Right ventricle myocardium superior (tissue), 1 donor: ENCODE measurements around the gene WEE1. TPM values are rescaled to one million over a fixed set of nuclear protein-coding genes. Genes with fewer than 3 reads are reported as not detected.
"Not testable (repeated sequence)": the region's sequence is repeated elsewhere in the genome, so short reads cannot be mapped to it uniquely, and the experiment has no call there.

Experiments used
- ATAC-seq: fragments of 200-7000 bp; cut with Tn5 transposase; one replicate; pipeline ENCODE4 v1.9.1; 2020; ENCODE audit warnings: mild to moderate bottlenecking; ENCODE audit not compliant: poor library complexity
- DNase-seq: peaks from one replicate; pipeline ENCODE4 v3.0.0-alpha.2; 2020
- intact Hi-C: fragments of 100-400 bp; cut with DNase I; formaldehyde crosslinking; loops from one replicate; pipeline ENCODE4 v1.11.2; 2022
- long read RNA-seq: library from polyadenylated mRNA; unstranded; transcript quantifications from one replicate; pipeline ENCODE4 v2.0.0, GENCODE V29; 2021
- total RNA-seq: library from RNA; stranded (reverse); fragmentation: NEBNext Ultra II Directional; extraction: Animal tissue kit (Norgen Biotek cat#: 25700); gene quantifications from one replicate; pipeline ENCODE4 v1.2.1, GENCODE V29; 2021
- donor health status: DM: no; HTN: yes; CAD: no; lungs with severe emphysema.

Gene WEE1
- total RNA-seq = 32.7 TPM
- long read RNA-seq, transcript WEE1-202 (11 exons, 2,799 nt) = major isoform, 100 of 140 reads
- long read RNA-seq, partial matches to known transcripts = 31 of 140 reads
- long read RNA-seq, other reads (novel, unspliced or antisense) = 7 of 140 reads

GRCh38 chr11:9573052-9573774, at the start of gene WEE1:
Gene WEE1 (plus strand): TSS chr11:9573670. CDS start chr11:9573934, 264 bp downstream.
- ATAC-seq (peak; percentile 94), DNase-seq (peak; percentile 99)
- intact Hi-C loops = loop anchor here (5.0 kb wide), 1 partner anchor 39 kb away; no protein-coding TSS in a partner anchor

DNA sequence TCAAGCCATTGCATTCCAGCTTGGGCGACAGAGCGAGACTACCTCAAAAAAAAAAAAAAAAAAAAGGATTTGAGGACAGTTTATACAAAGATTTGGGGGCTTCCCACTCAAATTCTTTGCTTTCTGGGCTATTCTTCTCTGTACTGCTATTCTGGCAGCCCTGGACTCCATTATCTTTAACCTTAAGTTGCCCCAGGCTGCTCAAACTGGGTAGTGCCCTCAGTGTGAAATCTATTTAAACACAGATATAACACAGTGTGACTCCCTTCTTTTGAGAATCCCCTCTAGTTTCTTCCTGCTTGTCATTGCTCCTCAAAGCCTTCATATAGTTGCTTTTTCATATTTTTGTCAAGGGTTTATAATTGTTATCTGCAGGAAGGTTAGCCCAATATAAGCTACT, 49.5 kb upstream of the WEE1 start:
- peak; percentile 46 for ATAC-seq
- DNase-seq = no peak
- intact Hi-C loops = no loop called here

- ATAC-seq = no peak
- DNase-seq = no peak
- intact Hi-C loops = no loop called here
Measured at GRCh38 chr11:9525116-9525515, 48.4 kb upstream of the WEE1 start.

DNA sequence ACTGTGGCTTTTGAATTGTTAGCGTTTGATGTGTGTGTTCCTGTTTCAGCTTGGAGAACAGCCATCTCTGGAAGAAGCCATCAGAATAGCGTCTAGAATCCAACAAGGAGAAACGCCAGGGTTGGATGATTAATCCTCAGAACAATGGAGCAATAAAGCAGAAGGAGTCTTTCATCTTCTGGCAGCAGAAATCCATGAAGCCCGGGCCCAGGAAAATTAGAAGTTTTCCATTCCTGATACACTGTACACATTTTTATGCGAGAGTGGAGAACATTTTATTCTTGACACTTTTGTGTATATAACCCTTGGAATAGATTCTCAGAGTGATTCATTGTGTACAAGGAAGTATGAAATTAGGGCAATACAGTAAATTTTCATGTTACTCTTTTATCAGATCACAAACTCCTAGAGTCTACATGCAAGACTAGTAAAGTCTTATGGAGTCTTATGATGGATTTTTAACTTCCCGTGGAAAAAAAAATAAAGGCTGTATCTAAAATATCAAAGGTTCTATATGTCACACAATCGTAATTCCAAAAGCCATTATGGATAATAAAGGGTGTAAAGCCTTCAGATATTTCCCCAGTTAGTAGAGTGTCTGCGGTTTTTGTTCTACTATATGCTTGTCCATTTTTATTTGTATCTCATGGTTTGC, 45.9 kb upstream of the WEE1 start:
- ATAC-seq = peak; percentile 33

GRCh38 chr11:9528136-9528501, 45.4 kb upstream of the WEE1 start:
- intact Hi-C loops = no loop called here
- DNase-seq (no peak), ATAC-seq (no peak)

More for the DNA sequence above, 45.9 kb upstream of the WEE1 start:
- DNase-seq = no peak
- intact Hi-C loops = no loop called here

DNA sequence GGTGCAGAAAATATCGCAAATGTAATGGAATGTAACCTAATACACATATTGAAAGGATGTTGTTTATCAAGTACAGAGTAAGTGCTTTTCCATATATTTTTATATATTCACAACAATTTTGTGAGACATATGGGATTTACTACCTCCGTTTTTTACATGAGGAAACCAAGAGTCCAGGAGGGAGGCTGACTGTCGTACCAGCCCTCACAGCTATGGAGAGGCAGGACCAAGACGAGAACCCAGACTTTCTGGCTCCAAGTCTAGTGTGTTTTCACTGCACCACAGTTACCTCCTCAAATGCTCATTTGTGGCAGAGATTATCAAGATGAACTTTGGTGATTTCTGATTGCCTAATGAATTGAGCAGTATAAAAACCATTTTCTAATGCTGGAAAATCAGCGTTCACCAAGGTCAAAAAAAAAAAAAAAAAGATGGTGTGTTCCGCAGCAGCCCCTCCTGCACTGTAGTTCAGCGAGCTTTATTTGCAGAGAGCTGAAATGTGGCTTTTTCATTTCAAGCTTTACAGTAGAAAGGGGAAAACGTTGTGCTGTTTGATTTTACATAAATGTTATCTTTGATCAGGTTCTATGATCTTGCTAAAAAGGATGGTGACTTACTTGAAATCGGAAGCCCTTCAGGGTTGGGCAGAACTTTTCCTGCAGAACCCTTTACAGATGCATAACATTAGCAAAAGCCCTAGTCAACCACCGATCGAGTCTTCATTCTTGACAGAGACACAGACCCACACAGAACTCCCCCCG, 44.7 kb upstream of the WEE1 start:
- intact Hi-C loops = no loop called here
- DNase-seq (no peak), ATAC-seq (no peak)

DNA sequence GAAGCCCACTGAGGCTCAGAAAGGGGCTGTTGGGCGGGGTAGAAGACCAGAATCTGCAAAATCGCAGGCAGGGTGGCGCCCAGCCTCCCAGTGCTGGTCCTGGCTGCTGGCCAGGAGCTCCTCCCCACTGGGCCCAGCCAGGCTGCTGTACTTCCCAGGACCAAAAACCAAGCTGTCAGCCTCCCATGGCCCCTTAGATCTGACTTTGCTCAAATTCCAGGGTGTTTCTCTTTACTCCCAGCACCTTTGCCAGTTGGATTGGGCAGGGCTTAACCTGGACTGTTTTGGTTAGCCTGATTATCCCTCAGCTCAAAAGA, 44.2 kb upstream of the WEE1 start:
- ATAC-seq = peak; percentile 75
- intact Hi-C loops = no loop called here
- DNase-seq = peak; percentile 66

DNA sequence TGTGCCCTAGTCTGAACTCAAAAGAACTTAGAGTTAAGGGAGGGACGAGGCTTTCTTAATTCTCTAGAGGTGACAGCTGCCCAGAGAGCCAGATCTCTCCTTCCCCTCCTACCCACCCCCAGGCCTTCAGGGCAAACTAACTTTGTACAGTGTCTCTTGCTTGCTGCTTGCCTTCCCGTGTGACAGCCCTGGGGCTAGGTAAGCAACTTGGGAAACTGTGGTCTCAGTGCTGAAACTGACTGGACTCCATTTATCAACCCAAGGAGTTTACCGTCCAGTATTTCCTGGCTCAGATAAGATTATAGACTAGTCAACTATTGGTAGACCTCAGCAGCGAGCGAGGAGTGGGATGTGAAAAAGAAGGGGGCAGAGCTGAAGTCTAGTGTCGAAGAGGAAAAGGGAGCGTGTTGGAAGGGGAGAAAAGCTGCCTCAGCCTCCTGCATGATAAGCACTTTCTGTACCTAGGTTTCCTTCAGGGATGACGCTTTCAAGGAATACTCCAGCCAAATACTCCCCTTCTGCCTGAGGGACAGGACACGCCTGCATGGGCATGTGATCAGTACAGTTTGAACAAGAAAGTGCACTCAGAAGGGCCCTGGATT, 43.3 kb upstream of the WEE1 start:
- intact Hi-C loops = loop anchor here (10.0 kb wide), 2 partner anchors 85 to 215 kb away; no protein-coding TSS in a partner anchor

GRCh38 chr11:9530901-9531625, 42.4 kb upstream of the WEE1 start:
- intact Hi-C loops = loop anchor here (10.0 kb wide), 2 partner anchors 84 to 214 kb away; no protein-coding TSS in a partner anchor
- ATAC-seq (no peak), DNase-seq (no peak)

More for the DNA sequence above, 43.3 kb upstream of the WEE1 start:
- ATAC-seq (no peak), DNase-seq (no peak)

GRCh38 chr11:9533058-9533457, 40.4 kb upstream of the WEE1 start:
- DNase-seq = no peak
- intact Hi-C loops = loop anchor here (10.0 kb wide), 2 partner anchors 82 to 212 kb away; no protein-coding TSS in a partner anchor
- ATAC-seq = no peak

- intact Hi-C loops = loop anchor here (10.0 kb wide), 2 partner anchors 81 to 211 kb away; no protein-coding TSS in a partner anchor
- ATAC-seq (no peak), DNase-seq (no peak)
Measured at GRCh38 chr11:9533736-9534473, 39.6 kb upstream of the WEE1 start.

GRCh38 chr11:9535189-9535781, 38.2 kb upstream of the WEE1 start:
- ATAC-seq (peak; percentile 67), DNase-seq (peak; percentile 90)

GRCh38 chr11:9538548-9538947, 34.9 kb upstream of the WEE1 start:
- intact Hi-C loops = loop anchor here (10.0 kb wide), 2 partner anchors 76 to 206 kb away; no protein-coding TSS in a partner anchor
- DNase-seq = no peak
- ATAC-seq = no peak

More at GRCh38 chr11:9535189-9535781, 38.2 kb upstream of the WEE1 start:
- intact Hi-C loops = loop anchor here (10.0 kb wide), 2 partner anchors 80 to 210 kb away; no protein-coding TSS in a partner anchor

DNA sequence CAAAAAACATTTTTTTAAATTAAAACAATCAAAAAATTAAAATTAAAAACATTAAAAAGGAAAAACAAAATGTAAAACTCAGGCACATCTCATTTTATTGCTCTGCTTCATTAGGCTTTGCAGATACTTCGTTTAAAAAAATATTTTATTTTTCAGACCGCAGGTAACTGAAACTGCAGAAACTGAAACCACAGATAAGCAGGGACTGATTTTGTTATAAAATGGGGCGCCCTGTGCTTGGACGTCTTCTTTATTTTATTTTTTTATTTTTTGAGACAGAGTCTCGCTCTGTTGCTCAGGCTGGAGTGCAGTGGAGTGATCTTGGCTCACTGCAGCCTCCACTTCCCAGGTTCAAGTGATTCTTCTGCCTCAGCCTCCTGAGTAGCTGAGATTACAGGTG, 24.3 kb upstream of the WEE1 start:
- ATAC-seq, intact Hi-C loops, DNase-seq: not testable (repeated sequence)

GRCh38 chr11:9550191-9550628, 23.3 kb upstream of the WEE1 start:
- DNase-seq = no peak
- intact Hi-C loops = no loop called here
- no peak for ATAC-seq

DNA sequence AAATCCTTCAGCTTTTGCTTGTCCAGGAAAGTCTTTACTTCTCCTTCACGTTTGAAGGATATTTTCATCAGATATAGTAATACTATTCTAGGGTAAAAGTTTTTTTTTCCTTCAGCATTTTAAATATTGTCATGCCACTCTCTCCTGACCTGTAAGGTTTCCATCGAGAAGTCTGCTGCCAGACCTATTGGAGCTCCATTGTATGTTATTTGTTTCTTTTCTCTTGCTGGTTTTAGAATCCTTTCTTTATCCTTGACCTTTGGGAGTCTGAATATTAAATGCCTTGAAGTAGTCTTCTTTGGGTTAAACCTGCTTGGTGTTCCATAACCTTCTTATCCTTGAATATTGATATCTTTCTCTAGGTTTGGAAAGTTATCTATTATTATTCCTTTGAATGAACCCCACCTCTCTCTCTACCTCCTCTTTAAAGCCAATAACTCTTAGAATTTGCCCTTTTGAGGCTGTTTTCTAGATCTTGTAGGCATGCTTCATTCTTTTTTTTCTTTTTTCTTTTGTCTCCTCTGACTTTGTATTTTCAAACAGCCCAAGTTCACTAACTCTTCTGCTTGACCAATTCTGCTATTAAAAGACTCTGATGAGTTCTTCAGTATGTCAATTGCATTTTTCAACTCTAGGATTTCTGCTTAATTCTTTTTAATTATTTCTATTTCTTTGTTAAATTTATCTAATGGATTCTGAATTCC, 12.0 kb upstream of the WEE1 start:
- DNase-seq (no peak), ATAC-seq (no peak)
- intact Hi-C loops = no loop called here
